Fibroblast of pulmonary artery (primary cell): ENCODE data around the gene TNS2.

Experiments used
- DNase-seq: peaks from one replicate; pipeline ENCODE4 v3.0.0-alpha.2; 2010; ENCODE audit warnings: low read depth
- H3K4me3 ChIP-seq: replicated peaks from 2 replicates; pipeline ENCODE4 v1.5.1; 2011; ENCODE audit warnings: low read depth, mild to moderate bottlenecking, control low read depth, low read length, moderate library complexity
- TF ChIP-seq, protein P1 (sequence below): IDR thresholded peaks from 2 replicates; pipeline ENCODE4 v1.5.1; 2011; ENCODE audit warnings: mild to moderate bottlenecking, control low read depth, low read length, inconsistent platforms; ENCODE audit errors: missing control alignments

TNS2 gene

DNA sequence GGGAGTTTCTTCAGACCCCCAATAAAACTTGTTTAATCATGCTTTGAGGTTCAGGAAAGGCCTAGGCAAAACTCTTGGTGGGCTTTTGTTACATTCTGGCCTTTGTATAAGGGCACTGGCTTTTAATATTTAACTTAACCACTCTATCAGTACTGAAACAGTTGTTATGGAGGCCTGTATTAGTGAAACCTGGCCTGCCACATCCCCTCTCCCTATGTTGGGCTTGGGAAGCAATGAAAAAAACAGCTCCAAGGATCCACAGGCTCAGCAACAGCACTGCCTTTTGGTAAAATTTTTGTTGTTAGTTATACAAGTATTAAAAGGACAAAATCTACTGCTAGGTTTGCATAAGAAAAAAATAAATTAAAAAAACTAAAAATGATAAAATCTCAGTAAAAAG, 64.1 kb downstream of the TNS2 start:
- DNase-seq = no peak
- no peak overlapping the region for H3K4me3 ChIP-seq
- TF ChIP-seq, protein P1, sequence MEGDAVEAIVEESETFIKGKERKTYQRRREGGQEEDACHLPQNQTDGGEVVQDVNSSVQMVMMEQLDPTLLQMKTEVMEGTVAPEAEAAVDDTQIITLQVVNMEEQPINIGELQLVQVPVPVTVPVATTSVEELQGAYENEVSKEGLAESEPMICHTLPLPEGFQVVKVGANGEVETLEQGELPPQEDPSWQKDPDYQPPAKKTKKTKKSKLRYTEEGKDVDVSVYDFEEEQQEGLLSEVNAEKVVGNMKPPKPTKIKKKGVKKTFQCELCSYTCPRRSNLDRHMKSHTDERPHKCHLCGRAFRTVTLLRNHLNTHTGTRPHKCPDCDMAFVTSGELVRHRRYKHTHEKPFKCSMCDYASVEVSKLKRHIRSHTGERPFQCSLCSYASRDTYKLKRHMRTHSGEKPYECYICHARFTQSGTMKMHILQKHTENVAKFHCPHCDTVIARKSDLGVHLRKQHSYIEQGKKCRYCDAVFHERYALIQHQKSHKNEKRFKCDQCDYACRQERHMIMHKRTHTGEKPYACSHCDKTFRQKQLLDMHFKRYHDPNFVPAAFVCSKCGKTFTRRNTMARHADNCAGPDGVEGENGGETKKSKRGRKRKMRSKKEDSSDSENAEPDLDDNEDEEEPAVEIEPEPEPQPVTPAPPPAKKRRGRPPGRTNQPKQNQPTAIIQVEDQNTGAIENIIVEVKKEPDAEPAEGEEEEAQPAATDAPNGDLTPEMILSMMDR = no peak
